GM21737 (cell line): ENCODE measurements around the gene VIT.

Source experiments
- ATAC-seq: cut with Tn5 transposase; IDR thresholded peaks from one replicate; pipeline ENCODE4 v1.9.1; 2021; ENCODE audit warnings: mild to moderate bottlenecking, moderate library complexity; ENCODE audit not compliant: unreplicated experiment

Gene VIT

DNA sequence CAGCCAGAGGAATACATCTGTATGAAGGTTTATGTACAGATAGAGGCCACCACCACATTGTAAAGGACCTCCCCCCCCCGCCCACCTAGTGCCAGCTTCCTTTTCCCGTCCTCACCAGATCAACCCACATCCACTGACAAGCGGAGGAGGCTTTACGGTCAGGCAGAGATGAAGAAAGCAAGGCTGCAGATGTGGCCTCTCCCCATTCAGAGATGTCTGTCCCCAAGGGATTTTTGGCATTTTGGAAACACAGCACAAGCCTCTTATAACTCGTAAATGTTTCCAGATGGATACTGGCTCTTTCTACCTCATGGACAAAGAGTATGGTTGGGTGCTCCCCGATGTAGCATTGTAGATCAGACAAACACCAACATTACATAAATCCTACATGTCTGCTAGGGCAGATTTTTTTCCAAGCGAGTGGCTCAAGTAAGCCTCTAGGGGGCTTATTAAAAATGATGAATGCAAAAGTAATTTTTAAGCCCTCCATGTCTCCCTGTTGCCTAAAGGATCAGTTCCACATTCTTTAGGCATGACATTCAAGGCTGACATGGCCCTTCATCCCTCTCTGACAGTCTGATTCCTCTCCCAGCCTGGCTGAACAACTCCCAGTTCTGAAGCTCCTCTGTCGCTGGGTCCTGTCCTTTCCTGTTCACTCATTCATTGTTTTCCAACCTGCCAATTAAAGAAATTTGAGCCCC lies 11.7 kb downstream of the VIT start:
- no peak for ATAC-seq

GRCh38 chr2:36710858-36711515 lies 14.5 kb downstream of the VIT start:
- ATAC-seq, result no peak

- ATAC-seq, result no peak
Measured at GRCh38 chr2:36711741-36712314, 15.3 kb downstream of the VIT start.

DNA sequence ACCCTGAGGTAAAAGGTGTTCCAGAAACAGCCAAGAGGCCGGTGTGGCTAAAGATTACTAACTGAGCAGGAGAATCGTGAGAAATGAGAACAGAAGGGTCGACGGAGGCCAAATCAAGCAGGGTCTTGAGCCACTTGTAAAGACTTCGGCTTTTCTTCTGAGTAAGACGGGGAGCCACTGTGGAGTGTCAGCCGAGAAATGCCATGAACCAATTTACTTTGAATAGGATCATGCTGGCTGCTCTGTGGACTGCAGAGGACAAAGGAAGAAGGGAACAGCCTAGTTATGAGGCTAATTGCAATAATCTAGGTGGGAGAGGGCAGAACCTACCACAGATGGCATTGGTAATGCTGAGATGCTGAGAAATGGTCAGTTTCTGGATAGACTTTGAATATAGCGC lies 16.8 kb downstream of the VIT start:
- ATAC-seq, result no peak

DNA sequence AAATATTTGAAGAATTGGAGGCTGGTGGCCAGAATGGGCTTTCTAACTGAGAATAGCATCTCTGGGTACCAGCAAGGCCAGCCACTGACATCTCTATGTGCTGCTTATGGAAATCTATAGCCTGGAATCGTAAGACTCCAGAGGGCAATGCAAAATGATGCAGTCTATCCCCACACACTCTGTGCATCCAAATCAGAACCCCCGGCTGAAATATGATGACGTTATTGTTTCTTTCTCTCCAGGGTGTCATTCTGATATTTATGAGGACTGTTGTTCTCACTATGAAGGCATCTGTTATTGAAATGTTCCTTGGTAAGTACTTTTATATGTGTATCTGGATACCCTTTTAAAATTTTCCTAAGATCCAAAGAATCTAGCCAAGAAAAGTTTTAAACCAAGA lies 19.6 kb downstream of the VIT start:
- ATAC-seq, result no peak

DNA sequence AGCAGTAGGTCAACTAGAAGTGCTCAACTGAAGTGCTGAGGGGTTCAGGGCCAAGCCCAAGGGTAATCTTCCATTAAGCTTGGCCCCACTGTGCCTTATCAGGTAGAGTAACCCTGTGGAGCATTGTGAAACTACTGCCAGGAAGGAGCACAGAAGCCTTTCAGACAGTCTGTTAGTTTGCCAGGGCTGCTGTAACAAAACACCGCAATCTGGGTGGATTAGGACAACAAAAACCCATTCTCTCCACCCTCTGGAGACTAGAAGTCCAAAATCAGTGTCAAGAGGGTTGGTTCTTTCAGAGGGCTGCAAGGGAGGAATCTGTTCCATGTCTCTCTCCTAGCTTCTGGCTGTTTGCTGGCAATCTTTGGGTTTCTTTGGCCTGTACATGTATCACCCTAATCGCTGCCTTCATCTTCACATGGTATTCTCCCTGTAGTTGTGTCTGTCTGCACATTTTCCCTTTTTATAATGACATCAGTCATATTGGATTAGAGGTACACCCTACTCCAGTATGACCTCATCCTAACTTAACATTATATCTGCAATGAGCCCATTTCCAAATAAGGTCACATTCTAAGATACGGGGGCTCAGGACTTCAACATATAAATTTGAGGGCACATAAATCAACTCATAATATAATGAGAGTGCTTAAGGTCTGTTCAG lies 21.2 kb downstream of the VIT start:
- no peak for ATAC-seq

DNA sequence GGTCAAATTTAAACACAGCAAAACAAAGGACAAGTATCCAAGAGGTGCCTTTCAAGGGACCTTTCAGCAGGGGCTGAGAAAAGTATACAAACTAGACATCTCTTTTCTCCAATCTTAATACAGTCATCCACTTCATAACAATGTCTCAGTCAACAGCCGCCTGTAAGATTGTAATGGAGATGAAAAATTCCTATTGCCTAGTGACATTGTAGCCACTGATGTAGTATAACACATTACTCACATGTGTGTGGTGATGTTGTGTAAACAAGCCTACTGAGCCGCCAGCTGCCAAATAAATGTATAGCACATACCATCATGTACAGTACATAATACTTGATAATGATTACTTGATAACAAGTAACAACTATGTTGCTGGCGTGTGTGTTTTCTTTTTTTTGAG lies 31.0 kb downstream of the VIT start:
- no peak for ATAC-seq

DNA sequence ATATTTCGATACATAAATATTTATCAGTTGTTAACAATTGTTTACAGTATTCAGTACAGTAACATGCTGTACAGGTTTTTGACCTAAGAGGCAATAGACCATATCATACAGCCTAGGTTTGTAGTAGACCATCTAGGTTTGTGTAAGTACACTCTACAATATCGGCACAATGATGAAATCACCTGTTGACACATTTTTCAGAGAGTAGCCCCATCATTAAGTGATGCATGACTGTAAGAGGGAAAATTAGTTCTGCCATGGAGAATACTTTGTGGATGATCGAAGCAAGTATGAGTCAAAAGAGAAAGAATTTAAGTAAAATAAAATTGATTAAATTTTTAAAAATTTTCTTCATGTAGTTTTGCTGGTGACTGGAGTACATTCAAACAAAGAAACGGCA lies 32.6 kb downstream of the VIT start:
- no peak for ATAC-seq

DNA sequence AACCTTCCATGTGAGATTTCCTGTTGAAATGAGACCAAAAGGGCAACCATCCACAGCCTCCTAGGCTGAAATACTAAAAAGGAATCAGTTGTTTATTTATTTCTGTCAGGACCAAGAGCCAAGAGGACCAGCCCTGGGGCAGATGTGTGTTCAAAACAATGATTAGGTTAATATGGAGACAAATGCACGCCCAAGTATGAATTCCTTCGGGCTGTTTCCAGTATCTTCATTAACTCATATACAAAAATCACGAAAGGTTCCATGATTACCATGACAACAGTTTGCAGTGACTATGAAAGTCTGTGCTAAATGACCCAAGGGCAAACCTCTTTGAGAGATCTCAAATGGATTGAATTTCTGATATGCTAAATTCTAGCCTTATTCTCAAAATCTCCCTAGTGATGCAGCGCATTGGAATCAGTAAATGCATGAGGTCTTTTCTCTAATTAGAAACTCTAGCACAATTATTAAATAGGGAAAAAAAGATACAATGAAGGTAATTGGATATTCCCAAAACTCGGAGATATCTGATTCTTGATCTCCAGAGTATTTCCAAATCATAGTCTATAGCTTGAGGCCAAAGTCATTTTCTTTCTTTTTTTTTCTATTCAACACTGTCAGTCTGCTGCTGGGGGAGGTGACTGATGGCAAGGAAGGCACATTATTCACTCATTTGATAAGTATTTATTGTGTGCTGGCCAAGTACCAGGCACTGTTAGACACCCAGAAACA lies 35.6 kb downstream of the VIT start:
- no peak for ATAC-seq

DNA sequence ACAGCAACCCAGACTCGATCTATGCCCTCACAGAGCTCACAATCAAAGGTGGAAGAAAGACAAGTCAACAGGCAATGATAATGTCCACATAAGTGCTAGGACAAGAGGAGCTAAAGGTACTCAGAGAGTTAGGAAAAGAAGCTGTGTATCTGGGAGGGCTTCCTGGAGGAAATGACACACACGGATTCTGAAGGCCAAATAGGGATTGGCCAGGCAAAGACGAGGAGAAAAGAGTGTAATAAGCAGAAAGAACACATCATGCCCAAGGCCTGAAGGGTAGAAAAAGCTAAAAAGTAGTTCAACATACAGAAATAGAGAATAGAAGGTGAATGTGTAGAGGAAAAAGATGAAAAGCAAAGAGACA lies 36.1 kb downstream of the VIT start:
- no peak for ATAC-seq

DNA sequence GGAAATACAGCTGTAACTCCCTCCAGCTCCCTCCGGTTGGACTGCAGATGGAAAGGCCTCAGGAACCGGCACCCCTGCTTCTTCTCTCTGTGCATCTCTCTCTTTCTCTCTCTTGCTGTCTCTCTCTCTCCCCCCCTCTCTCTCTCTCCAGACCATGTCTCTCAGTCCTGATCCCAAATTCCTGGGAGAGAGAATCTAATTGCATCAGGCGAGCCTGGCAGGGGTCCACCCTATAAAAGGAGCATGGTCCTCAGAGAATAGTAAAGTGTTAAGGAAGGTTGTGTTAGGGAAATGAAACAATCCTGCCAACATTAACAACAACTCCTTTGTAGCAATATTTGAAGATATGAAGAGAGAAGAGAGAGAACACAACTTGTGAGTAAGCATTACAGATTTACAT lies 36.7 kb downstream of the VIT start:
- ATAC-seq, result no peak

GRCh38 chr2:36734304-36734703 lies 37.8 kb downstream of the VIT start:
- ATAC-seq, result no peak

DNA sequence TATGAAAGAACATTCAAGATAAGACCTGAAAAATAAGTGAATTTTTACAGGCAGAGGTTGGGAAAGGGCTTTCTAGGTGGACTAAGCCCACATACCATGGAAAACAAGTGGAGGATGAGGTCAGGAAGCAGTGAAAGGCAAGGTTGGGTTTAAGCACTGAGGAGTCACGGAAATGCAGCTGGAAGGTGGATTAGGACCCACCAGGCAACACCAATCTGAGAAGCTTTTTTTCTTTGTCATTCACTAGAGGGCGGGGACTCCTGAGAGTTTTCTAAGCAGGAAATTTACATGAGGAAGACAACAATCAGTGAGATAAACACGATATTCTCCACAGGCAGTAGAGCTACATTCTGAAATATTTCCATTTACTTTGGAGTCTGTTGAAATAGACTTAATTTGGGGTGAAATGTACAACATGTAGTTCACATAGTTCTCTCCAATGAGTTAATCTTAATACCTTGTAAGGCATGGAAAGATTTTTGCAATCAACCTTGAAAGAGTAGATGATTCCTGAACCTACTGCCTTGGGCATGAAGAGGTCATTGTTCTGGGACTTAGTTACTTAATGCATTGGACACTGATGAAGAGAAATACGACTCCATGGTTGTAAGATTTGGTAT lies 40.7 kb downstream of the VIT start:
- no peak for ATAC-seq

- ATAC-seq, result no peak
Measured at GRCh38 chr2:36740061-36740460, 43.6 kb downstream of the VIT start.

DNA sequence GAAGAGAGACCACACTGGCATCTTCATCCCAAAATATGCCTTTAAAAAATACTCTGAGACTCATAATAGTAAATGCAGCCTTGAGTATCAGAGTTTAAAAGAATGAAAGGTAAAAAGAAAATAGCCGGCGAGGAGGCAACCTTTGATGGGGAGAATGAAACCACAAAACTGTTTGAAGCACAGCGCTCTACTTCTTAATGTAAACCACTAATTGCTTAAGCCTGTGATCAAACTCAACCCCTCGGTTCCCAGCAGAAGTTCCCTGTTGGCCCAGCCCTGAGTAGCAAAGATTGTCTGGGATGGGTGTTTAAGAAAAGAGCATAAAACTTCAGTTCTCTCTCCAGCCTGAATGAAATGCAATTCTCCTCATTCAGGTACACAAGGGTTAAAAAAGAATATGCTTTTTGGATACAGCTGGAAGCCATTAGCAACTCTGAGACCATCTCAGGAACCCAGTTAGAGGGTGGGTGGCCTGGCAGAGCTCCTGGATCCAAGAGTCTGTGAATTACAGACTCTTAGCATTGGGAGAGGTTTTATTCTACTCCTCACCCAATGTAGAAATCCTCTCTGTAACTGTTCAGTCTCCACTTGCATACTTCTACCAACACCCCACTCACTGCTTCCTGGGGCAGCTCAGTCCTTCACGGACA lies 44.8 kb downstream of the VIT start:
- no peak for ATAC-seq

GRCh38 chr2:36743954-36744353 lies 47.4 kb downstream of the VIT start:
- no peak for ATAC-seq

GRCh38 chr2:36748166-36748565 lies 51.7 kb downstream of the VIT start:
- ATAC-seq, result no peak

GRCh38 chr2:36750101-36750500 lies 53.6 kb downstream of the VIT start:
- no peak for ATAC-seq

- no peak for ATAC-seq
Measured at GRCh38 chr2:36753706-36754221, 57.3 kb downstream of the VIT start.

- no peak for ATAC-seq
Measured at GRCh38 chr2:36754578-36754977, 58.1 kb downstream of the VIT start.
